ENCODE data around the gene LIPN.
A peak's percentile ranks its signal among the peaks of the same experiment; 100 is the strongest.
"Not testable (repeated sequence)": the region's sequence is repeated elsewhere in the genome, so short reads cannot be mapped to it uniquely, and the experiment has no call there.

The LIPN gene, protein sequence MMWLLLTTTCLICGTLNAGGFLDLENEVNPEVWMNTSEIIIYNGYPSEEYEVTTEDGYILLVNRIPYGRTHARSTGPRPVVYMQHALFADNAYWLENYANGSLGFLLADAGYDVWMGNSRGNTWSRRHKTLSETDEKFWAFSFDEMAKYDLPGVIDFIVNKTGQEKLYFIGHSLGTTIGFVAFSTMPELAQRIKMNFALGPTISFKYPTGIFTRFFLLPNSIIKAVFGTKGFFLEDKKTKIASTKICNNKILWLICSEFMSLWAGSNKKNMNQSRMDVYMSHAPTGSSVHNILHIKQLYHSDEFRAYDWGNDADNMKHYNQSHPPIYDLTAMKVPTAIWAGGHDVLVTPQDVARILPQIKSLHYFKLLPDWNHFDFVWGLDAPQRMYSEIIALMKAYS

DNA sequence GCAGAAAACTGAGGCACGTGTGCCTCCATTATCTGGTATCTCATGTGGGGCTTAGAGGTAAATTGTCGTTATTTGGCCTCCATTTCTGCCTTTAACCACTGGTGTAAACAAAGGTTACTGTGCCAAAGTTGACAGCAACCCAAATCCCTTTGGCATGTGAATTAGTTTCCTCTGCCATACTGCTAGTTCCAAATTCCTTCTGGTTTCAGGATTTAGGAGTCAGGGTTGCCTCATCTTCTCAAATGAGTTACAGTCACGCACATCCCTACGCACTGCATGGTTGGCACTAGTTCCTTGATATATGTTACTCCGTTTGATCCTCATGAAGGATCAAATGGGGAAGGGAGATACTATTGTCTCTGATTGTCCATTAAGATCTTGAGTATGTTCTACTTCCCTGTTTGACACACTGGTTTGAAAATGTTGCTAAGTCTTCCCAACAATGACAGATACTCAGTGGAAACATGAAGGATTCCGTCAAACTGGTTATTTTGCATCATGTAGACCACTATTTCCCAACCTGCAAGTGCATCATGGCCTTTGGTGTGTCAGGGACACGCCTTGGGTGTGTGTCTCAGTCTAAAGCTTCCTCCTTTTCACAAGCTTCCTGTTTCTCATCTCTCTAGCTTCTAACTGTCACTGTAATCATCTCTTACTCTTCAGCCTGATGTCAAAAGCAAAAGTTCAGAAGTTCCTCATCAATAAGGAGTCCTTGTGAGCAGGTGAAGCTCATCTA, at the start of gene LIPN:
Gene LIPN (plus strand): TSS at position 655 of the 736 bp plus-strand sequence. CDS start 1,386 bp downstream, outside the sequence.
- no peak for DNase-seq

DNA sequence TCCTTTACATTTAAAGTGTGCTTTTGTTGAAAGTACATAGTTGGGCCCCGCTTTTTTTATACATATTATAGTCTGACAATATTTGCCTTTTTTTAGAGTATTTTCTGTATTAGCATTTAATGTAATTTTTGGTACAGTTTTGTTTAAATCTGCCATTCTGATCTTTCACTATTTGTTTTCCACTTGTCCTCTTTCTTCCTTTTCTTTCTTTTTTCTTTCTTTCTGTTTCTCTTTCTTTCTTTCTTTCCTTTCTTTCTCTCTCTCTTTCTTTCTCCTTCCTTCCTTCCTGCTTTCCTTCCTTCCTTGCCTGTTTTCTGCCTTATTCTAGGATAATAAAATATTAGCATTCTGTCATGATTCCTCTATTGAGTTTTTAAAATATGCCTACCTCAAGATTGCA, 44.3 kb upstream of the LIPN start:
- no peak for DNase-seq

DNA sequence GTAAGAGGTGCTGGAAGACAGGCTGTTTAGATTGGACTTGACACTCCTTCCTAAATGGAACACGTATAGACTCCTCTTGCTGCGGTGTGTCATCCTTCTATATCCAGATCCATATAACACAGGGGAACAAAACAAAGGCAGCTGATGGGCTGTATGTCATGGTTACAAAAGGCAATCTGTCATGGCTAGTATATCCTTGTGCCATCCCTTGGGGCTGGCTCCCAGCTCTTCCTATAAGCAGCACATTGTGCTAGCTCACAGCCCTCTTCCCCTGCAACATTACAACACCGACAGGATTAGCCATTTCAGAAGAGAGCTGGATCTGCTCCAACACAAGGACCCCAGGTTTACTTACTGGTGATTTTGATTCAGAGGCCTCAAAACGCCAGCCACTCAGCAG, 38.4 kb upstream of the LIPN start:
- peak; percentile 18 for DNase-seq

DNA sequence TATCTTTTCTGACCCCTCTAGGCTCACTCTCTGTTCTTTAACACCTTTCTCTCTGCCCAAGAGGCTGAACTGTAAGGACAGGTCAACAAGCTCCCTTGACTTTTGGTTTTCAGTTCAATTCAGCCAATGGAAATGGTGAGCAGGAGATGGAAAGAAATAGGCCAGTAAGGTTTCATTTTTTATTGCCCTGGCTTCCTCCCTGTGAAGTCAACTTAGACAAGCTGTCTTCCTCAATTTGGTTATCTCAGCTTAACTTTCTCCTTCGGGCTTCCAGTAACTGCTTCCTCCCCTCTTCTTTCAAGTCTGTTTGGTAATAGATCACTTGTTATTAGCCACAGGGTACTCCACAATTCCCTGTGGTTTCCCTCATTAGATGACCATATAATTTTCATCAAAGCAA, 34.0 kb upstream of the LIPN start:
- no peak for DNase-seq

DNA sequence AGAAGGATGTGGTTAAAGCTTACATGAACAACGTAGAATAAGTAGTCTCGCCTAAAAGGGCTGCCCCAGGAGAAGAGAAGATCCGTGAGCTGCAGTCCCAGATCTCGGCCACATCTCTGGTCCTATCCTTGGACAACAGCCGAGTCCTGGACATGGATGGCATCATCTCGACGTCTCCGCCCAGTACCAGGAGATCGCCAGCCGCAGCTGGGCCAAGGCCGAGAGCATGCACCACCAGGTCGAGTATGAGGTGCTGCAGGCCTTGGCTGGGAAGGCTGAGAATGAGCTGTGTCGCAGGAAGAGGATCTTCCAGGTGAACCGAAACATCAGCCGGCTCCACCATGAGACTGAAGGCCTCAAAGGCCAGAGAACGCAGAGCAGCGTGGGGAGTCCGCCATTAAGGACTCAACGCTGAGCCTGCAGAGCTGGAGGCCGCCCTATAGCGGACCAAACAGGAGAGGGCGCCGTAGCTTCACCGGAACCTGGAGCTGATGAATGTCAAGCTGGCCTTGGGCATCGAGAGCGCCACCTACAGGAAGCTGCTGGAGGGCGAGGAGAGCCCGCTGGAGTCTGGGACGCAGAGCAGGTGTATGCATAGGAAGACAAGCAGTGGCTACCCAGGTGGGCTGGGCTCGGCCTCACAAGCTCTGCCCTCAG, 31.6 kb upstream of the LIPN start:
- no peak for DNase-seq

DNA sequence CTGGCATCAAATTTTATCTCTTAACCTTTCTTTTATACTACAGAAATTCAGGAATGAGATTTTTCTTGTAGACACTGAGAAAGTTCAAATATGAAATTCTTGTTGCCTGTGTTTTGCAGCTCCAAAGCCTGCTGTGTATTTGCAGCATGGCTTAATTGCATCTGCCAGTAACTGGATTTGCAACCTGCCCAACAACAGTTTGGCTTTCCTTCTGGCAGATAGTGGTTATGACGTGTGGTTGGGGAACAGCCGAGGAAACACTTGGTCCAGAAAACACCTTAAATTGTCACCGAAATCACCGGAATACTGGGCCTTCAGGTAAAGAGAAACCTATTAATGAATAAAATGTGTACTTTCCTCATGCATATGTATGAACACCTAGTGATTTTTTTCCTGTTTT, 29.0 kb upstream of the LIPN start:
- DNase-seq = no peak

DNA sequence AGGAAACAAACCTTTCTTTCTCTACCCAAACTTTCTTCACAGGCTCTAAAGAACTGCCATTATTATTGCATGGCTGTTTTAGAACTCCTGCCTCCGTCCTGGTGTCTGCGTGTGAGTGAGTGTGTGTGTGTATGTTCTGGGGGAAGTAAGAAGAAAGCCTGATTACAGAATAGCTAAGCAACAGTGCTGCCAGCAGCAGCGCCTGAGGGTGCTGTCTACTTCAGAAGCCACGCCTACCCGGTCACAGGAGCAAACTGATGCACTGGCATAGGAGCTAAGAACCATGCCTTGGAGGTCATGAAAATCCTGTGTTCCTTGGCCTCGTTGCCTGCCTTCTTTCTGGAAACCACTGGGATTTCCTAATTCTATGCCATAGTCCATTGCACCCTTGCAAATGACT, 28.5 kb upstream of the LIPN start:
- no peak for DNase-seq

DNA sequence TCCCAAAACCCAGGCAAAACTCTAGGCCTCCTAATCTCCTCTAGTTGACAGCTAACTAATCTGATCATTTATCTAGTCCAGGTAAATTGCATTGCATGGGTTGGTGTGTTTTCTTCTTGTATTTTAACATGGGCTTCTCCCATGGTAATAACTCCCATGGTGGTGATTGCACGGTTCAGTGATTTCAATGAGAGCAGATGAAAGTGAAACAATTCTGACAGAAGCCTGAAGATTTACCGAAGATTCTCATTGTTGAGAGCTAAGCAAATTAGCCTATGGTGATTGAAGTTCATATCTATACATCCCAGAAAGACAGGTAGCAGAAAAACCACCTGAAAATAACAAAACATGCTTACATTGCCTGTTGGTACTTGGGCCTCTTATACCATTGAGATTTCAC, 26.6 kb upstream of the LIPN start:
- peak; percentile 15 for DNase-seq

DNA sequence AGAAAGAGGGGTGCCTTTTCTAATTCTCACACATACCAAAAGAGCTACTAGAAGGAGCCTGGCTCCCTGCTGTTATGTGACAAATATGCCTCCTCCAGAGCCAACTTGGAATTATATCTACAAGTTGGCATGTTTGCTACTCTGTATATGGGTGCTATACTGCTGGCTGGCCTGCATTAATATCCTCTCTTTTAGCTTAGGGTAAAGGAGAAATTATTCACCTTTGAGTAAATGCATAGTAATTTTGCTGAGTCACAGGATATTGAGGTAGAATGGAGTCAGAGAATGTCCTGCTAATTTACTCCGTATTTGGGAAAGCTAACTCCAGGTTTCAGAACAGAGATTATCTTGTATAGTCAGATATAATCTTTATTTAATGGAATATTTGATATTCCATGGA, 24.2 kb upstream of the LIPN start:
- DNase-seq = no peak

DNA sequence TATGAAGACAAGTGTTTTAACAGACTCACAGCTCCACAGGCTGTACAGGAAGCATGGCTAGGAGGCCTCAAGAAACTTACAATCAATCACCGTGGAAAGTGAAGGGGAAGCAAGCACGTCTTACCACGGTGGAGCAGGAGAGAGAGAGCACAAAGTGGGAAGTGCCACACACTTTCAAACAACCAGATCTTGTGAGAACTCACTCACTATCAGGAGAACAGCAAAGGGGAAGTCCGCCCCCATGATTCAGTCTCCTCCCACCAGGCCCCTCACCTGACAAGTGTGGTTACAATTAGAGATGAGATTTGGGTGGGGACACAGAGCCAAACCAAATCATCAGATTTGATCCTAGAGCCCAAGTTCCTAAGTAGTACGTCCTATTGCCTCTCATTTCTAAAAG, 17.9 kb upstream of the LIPN start:
- not testable (repeated sequence) for DNase-seq

DNA sequence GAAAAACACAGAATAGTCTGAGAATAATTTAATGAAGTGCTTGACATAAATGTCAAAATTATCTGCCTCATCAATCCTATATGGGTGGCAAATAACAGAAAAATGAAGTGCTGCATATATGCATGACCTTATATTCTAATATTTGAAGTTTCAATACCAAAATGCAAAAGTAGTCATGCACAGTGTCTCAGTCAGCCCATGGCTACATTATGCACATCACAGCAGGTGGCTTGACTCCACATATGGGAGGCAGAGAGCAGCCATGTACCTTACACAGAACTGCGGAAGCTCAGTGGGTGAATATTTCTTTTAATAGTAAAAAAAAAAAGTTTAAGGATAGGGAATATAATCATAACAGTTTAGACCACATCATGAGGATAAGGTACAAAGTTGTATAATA, 17.4 kb upstream of the LIPN start:
- no peak for DNase-seq

DNA sequence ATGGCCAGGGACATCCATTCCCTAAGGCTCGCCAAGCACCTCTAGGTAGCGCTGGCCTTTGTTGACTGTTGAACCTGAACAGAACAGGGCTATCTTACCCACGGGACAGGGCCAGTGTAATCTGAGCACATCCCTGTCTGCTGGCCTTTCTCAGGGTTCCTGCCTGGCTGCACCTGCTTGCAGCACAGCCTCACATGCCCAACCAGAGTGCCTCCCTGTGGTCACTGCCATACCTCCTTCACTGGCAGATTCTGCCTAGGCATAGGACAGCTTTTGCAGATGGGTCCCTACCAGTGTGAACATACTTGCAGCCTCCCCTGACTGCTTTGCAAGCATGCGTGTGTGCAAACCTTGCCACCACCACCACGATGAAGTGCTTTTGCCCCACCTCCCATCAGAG, 15.8 kb upstream of the LIPN start:
- DNase-seq = no peak

DNA sequence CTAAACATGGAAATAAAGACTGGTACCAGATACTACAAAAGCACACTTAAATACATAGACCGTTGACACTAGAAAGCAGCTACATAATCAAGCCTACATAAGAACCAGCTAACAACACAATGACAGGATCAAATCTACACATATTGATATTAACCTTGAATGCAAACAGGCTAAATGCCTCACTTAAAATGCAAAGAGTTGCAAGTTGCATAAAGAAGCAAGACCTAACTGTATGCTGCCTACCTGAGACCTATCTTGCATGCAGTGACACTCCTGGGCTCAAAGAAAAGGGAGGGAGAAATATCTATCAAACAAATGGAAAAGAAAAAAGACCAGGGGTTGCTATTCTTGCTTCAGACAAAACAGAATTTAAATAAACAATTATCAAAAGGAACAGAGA, 14.2 kb upstream of the LIPN start:
- no peak for DNase-seq

DNA sequence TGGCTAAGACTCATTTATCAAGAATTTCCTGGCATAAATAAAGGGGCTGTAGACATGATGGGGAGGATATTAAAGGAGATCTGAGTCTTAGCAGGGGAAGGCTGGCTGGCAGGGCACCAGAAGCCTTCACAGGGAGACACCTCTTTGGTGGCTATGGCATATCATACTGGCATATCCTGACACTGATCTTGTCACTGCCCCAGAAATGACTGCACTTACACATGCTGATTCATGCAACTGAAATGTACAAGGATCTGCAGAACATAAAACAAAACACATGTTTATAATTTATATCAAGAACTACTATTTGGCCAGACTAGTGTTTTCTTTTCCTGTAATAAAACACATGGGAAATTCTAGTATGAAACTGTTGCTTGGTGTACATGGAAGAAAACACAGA, 5.5 kb upstream of the LIPN start:
- DNase-seq = peak; percentile 20

DNA sequence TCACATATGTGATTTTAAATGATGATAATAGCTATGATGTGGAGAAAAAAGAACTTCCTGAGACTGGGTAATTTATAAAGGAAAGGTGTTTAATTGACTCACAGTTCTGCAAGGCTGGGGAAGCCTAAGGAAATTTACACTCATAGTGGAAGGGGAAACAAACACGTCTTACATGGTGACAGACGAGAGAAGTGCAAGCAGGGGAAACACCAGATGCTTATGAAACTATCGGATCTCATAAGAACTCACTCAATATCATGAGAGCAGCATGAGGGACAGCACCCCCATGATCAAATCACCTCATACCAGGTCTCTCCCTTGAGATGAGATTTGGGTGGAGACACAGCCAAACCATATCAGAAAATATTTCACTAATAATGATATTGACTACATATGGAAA, 4.1 kb upstream of the LIPN start:
- DNase-seq = no peak

DNA sequence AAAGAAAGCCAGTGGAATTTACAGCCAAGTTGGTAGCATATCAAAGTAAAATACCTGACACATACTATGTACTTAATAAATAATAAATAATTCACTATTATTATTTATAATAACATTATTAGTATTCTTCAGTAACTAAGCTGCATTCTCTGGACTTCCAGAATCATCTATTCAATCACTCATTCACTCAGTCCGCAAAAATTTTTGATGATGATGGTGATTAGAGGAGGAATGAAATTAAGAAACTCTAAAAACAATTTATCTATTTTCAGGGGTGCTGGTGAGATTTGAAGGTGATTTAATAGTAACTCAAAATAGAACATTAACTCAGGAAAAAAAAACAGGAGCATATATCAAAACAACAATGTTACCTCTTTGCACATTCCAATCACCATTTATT, 3.2 kb upstream of the LIPN start:
- no peak for DNase-seq

DNA sequence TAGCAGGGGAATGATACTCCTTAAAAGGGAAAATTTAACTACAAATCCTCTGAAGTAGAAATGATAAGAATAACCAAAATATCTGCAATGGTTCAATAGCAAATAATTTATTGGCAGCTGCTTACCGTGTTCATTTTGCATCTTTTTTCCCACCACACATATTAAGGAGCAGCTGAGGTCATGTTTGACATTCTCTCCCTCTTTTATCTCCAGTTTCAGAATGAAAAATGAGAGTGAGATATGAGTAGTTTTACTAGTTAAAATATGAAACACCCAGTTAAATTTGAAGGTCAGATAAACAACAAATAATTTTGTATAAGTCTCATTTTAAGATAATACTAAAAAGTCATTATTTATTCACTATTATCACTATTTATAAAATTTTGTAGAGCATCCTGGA, 3.1 kb downstream of the LIPN start:
- DNase-seq = no peak

DNA sequence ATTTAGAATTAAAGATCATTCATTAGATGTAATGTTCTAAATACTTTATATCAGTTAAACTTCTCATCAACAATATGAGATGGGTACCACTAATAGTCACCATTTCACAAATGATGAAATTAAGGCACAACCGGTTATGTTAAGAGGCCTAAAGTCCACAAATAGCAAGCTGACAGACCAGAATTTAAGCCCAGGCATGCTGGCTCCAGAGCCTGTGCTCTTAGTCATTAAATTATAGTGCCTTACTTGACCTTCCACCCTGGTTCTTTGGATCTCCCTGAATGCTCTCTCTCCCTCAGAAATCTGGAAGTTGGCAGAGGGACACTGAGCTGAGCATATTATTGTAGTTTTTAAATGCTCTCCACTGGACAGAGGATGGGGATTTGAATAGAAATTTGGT, 3.6 kb downstream of the LIPN start:
- no peak for DNase-seq

DNA sequence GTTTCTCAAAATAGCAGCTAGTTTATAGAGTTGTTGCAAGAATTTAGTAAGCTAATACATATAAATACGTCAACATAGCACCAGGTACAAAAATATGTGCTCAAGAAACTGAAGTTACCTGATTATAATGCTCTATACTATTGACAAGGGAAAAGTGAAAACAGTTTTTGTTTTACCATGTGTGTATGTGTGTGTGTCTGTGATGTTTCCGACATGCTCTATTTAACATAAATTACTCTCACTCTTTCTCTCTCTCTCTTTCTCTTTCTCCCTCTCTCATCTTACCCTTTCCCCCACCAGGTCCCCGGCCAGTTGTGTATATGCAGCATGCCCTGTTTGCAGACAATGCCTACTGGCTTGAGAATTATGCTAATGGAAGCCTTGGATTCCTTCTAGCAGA, 4.3 kb downstream of the LIPN start:
- DNase-seq = no peak

DNA sequence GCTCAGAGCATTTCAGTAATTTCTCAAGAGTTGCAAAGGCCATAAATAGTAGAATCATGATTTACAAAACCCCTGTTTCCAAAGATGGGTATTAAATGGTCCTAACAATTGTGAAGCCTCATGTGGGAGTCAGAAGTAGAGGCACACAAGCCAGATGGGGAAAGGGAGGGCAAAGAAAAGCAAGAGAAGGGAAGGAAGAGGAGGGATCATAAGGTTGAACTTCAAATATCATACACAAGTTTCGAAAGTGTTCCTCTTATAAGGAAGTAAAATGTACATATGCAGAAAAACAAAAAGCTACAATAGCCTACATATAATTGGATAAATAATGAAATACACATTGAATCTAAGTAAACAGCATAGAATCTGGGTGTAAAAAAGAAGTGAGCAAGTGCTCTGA, 6.0 kb downstream of the LIPN start:
- no peak for DNase-seq

DNA sequence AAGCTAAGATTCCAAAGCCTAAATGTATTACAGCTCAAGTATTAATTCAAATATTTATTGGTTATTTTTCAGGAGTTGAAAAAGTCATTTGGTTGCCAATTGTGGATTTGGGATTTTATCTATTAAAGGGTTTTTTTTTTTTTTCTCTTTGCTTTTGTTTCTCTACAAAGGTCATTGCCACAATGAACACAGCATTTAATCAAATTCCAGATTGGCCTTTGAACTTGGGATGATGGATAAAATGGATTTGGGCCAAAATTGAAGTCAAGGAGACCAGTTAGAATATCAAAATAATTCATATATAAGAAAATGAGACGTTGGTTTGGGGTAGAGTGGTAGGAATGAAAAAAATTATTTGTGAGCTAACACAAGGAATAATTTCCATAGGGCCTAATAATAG, 9.6 kb downstream of the LIPN start:
- no peak for DNase-seq

DNA sequence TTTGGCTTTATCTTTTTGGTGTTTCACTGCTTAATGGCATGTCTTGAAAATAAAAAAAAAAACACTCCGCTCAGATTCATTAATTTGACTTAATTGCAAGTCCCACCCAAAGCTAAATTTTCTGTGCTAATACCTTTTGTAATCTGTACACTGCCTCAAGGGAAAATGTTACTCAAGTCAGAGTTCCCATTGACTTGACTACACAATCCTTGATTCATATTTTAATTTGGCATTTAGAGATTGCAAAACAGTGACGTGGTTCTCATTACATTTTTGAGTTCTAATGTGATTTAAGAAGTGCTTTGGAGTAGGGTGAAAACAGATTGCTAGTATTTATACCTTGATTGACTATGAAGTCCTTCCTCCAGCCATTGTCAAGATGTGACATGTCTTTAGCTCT, 21.4 kb downstream of the LIPN start:
- no peak for DNase-seq

DNA sequence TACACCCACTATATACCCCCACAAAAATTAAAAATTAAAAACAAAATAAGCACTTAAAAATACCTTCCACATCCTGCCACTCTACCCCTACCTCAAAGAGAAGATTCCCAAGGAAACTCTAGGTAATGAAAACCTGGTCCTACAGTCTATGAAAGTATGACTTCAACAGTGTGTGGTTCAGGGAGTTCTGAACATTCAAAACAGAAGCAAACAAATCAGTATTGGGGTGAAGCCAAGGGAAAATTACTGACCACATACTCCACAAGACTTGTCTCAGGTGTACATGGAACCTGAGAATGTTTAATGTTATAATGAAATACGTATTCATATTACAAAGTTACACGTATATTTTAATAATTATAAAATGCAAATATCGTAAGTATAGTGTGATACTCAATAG, 22.4 kb downstream of the LIPN start:
- no peak for DNase-seq

DNA sequence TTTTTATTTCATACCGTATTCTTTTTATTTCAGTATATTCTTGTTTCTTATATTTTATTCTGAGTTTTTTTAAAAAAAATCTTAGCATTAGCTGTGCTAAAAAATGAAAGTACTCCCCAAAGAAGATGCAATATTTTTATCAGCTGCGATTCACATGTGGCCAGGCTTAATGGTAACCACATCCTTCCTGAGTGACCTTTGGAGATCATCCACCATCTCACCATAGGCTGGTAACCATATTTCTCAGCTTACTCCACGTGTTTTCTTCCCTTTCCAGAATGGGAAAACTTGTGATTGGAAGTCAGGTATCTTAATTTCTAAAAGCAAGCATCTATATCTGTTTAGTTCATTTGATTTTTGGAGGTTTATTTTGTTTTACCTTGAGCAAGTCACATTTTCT, 23.9 kb downstream of the LIPN start:
- DNase-seq = no peak

All from eye (tissue), 1 donor.